Endothelial cell of umbilical vein (primary cell): ENCODE results near the gene MYO1B.

Experiments used
- CTCF ChIP-seq, 2 donors: IDR thresholded peaks; 1 replicate in 1 of 2; 2 replicates in 1 of 2; pipeline ENCODE4 v1.5.1; 2011; ENCODE audit warnings: low read length in 2 of 2, mild to moderate bottlenecking in 2 of 2, moderate library complexity in 2 of 2, control low read depth in 1 of 2, inconsistent platforms in 1 of 2, low read depth in 1 of 2; ENCODE audit not compliant: insufficient read depth in 1 of 2; ENCODE audit errors: extremely low read depth in 1 of 2
- EZH2 ChIP-seq: IDR thresholded peaks from 2 replicates; pipeline ENCODE4 v1.6.1; 2012; ENCODE audit warnings: borderline replicate concordance, low read depth, mild to moderate bottlenecking, moderate library complexity, low read length, inconsistent platforms; ENCODE audit not compliant: severe bottlenecking
- POLR2A ChIP-seq: IDR thresholded peaks from 2 replicates; pipeline ENCODE4 v1.6.1; 2012; ENCODE audit warnings: low read depth, mild to moderate bottlenecking, control low read depth, low read length
- POLR2AphosphoS5 ChIP-seq: IDR thresholded peaks from 2 replicates; pipeline ENCODE4 v1.6.1; 2012; ENCODE audit warnings: low read depth, mild to moderate bottlenecking, control low read depth, low read length, moderate library complexity; ENCODE audit not compliant: insufficient read depth

GRCh38 chr2:191374939-191375338, 129.7 kb downstream of the MYO1B start:
- TF ChIP-seq POLR2A (no peak), CTCF (IDR thresholded peaks at IDR 0.05; ENCODE audit: extremely low read depth in 1 of 2, insufficient read depth in 1 of 2, low read depth in 1 of 2, low read length in 2 of 2) (no peak), EZH2 (no peak), POLR2AphosphoS5 (no peak)
